ENCODE results near the gene PTPRU. TPM values are rescaled to one million over a fixed set of nuclear protein-coding genes. Genes with fewer than 3 reads are reported as not detected.

Gene PTPRU
- total RNA-seq, 1 experiment from 2014 or later, result 0.72 TPM

DNA sequence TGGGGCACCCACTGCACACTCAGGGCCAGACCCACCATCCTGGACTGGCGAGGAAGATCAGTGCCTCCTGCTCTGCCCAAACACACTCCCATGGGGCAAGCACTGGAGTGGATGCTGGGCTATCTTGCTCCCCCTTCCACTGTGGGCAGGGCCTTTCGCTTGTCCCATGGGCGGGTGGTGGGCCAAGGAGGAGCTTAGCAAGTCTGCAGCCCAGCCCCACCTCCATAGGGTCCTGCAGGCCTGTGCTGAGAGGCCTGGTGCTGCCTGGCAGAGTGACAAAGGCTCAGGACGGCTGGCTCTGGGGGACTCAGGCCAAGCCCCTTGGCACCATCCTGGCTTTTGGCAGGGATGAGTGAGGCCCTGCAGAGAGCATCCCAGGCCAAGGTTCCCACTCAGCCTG, 89.4 kb downstream of the PTPRU start:
- Histone ChIP-seq H3K4me3 (ENCODE audit: low read depth in 2 of 2, low read length in 2 of 2) (no peak overlapping the region), H3K27me3 (ENCODE audit: control insufficient read depth, insufficient read depth, low read length) (no peaks in the 10 kb centered on the region), H3K9me3 (ENCODE audit: control insufficient read depth, insufficient read depth, low read depth, low read length) (no peaks in the 10 kb centered on the region), H3K4me1 (ENCODE audit: control insufficient read depth, insufficient read depth, low read length) (no peaks in the 10 kb centered on the region), H3K36me3 (ENCODE audit: control insufficient read depth, insufficient read depth, low read length) (no peaks in the 10 kb centered on the region), H3K27ac (ENCODE audit: low read length) (no peak overlapping the region)
- no TSS peak for BruUV-seq (replicated peaks)
- intact Hi-C loops (cut with micrococcal nuclease; ENCODE audit: unreplicated experiment), result no loop called here
- ChIA-PET CTCF (no interaction called here), POLR2A (no interaction called here)
- DNase-seq (ENCODE audit: low read depth, low spot score), result no peak
- TF ChIP-seq SIN3A (IDR thresholded peaks at IDR 0.05; ENCODE audit: borderline replicate concordance, insufficient read depth, low read depth, low read length) (no peak), TCF7L2 (IDR thresholded peaks at IDR 0.05; ENCODE audit: low read depth, low read length) (no peak), POLR2AphosphoS5 (IDR thresholded peaks at IDR 0.05; ENCODE audit: low read depth, low read length) (no peak)
- TF ChIP-seq, protein P1, sequence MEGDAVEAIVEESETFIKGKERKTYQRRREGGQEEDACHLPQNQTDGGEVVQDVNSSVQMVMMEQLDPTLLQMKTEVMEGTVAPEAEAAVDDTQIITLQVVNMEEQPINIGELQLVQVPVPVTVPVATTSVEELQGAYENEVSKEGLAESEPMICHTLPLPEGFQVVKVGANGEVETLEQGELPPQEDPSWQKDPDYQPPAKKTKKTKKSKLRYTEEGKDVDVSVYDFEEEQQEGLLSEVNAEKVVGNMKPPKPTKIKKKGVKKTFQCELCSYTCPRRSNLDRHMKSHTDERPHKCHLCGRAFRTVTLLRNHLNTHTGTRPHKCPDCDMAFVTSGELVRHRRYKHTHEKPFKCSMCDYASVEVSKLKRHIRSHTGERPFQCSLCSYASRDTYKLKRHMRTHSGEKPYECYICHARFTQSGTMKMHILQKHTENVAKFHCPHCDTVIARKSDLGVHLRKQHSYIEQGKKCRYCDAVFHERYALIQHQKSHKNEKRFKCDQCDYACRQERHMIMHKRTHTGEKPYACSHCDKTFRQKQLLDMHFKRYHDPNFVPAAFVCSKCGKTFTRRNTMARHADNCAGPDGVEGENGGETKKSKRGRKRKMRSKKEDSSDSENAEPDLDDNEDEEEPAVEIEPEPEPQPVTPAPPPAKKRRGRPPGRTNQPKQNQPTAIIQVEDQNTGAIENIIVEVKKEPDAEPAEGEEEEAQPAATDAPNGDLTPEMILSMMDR (IDR thresholded peaks at IDR 0.05), result no peak
- TF ChIP-seq, protein P2, sequence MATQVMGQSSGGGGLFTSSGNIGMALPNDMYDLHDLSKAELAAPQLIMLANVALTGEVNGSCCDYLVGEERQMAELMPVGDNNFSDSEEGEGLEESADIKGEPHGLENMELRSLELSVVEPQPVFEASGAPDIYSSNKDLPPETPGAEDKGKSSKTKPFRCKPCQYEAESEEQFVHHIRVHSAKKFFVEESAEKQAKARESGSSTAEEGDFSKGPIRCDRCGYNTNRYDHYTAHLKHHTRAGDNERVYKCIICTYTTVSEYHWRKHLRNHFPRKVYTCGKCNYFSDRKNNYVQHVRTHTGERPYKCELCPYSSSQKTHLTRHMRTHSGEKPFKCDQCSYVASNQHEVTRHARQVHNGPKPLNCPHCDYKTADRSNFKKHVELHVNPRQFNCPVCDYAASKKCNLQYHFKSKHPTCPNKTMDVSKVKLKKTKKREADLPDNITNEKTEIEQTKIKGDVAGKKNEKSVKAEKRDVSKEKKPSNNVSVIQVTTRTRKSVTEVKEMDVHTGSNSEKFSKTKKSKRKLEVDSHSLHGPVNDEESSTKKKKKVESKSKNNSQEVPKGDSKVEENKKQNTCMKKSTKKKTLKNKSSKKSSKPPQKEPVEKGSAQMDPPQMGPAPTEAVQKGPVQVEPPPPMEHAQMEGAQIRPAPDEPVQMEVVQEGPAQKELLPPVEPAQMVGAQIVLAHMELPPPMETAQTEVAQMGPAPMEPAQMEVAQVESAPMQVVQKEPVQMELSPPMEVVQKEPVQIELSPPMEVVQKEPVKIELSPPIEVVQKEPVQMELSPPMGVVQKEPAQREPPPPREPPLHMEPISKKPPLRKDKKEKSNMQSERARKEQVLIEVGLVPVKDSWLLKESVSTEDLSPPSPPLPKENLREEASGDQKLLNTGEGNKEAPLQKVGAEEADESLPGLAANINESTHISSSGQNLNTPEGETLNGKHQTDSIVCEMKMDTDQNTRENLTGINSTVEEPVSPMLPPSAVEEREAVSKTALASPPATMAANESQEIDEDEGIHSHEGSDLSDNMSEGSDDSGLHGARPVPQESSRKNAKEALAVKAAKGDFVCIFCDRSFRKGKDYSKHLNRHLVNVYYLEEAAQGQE (IDR thresholded peaks at IDR 0.05; ENCODE audit: insufficient read depth in 1 of 2, low read depth in 2 of 2, low read length in 1 of 2), result no peak
- in situ Hi-C loops (cut with HindIII; ENCODE audit: low pct_unique_long_range_greater_than_20kb, low sequenced_read_pairs), result no loop called here
- no peak for ATAC-seq

DNA sequence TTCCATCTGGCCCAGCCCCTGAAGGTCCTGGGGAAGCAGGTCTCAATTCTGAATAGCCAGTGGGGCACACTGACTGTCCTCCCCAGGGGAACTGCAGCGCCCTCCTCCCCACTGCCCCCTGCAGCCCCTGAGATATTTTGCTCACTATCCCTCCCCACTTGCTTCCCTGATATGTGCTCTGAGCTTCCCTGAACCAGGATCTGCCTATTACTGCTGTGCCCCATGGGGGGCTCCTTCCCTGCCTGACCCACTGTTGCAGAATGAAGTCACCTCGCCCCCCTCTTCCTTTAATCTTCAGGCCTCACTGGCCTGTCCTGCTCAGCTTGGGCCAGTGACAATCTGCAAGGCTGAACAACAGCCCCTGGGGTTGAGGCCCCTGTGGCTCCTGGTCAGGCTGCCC, 89.8 kb downstream of the PTPRU start:
- Histone ChIP-seq H3K36me3 (ENCODE audit: control insufficient read depth, insufficient read depth, low read length) (no peaks in the 10 kb centered on the region), H3K27me3 (ENCODE audit: control insufficient read depth, insufficient read depth, low read length) (no peaks in the 10 kb centered on the region), H3K9me3 (ENCODE audit: control insufficient read depth, insufficient read depth, low read depth, low read length) (no peaks in the 10 kb centered on the region), H3K4me3 (ENCODE audit: low read depth in 2 of 2, low read length in 2 of 2) (no peak overlapping the region), H3K27ac (ENCODE audit: low read length) (no peak overlapping the region), H3K4me1 (ENCODE audit: control insufficient read depth, insufficient read depth, low read length) (no peaks in the 10 kb centered on the region)
- ATAC-seq, result no peak
- ChIA-PET CTCF (no interaction called here), POLR2A (no interaction called here)
- intact Hi-C loops (cut with micrococcal nuclease; ENCODE audit: unreplicated experiment), result no loop called here
- in situ Hi-C loops (cut with HindIII; ENCODE audit: low pct_unique_long_range_greater_than_20kb, low sequenced_read_pairs), result no loop called here
- BruUV-seq (replicated peaks), result no TSS peak
- TF ChIP-seq, protein P2 (IDR thresholded peaks at IDR 0.05; ENCODE audit: insufficient read depth in 1 of 2, low read depth in 2 of 2, low read length in 1 of 2), result no peak
- TF ChIP-seq, protein P1 (IDR thresholded peaks at IDR 0.05), result no peak
- TF ChIP-seq SIN3A (IDR thresholded peaks at IDR 0.05; ENCODE audit: borderline replicate concordance, insufficient read depth, low read depth, low read length) (no peak), TCF7L2 (IDR thresholded peaks at IDR 0.05; ENCODE audit: low read depth, low read length) (no peak), POLR2AphosphoS5 (IDR thresholded peaks at IDR 0.05; ENCODE audit: low read depth, low read length) (no peak)
- no peak for DNase-seq (ENCODE audit: low read depth, low spot score)
